ENCODE results near the gene LRP1.

The LRP1 gene

GRCh38 chr12:57198329-57198728 is 70.0 kb downstream of the LRP1 start:
- DNase-seq = no peak

DNA sequence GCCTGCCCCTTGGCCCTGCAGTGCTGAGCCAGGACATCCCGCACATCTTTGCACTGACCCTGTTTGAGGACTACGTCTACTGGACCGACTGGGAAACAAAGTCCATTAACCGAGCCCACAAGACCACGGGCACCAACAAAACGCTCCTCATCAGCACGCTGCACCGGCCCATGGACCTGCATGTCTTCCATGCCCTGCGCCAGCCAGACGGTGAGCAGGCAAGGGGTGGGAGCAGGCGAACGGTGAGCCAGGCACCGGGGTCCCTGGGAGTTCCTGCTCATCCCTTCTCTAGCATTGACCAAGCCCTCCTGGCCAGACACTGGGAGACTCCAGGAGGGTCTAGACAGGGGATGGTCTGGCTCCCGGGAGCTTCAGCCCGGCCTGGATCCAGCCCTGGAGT is 70.9 kb downstream of the LRP1 start:
- DNase-seq = no peak

DNA sequence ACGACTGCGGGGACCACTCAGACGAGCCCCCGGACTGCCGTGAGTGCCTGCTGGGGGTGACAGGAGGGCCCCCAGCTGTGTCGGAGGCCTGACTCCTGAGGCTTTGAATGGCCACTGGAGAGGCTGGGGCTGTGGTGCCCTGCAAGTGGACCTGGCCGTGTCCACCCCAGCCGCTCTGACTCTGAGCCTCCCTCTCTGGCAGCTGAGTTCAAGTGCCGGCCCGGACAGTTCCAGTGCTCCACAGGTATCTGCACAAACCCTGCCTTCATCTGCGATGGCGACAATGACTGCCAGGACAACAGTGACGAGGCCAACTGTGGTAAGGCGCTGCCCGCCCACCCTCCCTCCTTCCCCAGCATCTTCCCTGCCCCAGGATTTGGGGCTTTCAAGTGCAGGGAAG is 72.2 kb downstream of the LRP1 start:
- DNase-seq = no peak

DNA sequence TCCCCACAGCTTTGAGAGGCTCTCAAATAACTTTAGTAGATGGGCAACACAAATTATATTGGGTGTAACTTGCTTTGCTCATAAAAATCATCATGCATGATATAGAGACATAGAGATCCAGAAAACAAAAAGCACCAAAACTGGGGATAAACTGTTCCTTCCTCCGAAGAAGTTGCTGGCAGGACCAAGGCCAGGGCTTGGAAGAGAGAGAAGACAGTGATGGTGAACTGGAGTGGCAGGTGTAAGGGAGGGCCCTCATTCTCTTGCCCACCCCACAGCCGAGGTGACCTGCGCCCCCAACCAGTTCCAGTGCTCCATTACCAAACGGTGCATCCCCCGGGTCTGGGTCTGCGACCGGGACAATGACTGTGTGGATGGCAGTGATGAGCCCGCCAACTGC is 72.9 kb downstream of the LRP1 start:
- DNase-seq = no peak

- no peak for DNase-seq
Observed at GRCh38 chr12:57201631-57202030, 73.3 kb downstream of the LRP1 start.

GRCh38 chr12:57202321-57202720 is 74.0 kb downstream of the LRP1 start:
- DNase-seq = no peak

DNA sequence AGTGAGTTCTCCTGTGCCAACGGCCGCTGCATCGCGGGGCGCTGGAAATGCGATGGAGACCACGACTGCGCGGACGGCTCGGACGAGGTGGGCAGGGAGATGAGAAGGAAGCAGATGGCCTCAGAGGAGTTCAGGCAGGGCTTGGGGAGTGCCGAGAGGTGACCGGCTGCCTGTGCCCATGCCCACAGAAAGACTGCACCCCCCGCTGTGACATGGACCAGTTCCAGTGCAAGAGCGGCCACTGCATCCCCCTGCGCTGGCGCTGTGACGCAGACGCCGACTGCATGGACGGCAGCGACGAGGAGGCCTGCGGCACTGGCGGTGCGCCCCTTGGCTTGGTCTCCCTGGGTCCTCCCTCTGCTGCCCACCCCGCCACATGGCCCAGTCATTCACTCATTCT is 74.9 kb downstream of the LRP1 start:
- no peak for DNase-seq

DNA sequence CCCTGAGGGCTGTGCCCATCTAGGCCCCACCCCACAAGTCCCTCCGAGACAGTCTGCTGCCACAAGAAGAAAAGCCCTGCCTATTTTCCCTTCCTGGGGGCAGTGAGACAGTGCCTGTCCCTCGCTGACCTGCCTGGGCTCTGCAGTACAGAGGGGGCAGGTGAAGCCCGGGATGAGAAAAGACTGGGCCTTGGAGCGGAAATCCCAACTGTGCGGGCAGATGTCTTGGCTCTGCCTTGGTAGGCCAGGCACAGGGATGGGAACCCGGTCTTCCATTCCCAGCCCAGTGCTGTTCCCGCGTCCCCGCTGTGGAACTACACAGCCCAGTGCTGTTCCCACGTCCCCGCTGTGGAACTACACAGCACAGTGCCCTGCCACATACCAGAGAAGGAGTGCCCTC is 75.5 kb downstream of the LRP1 start:
- no peak for DNase-seq

DNA sequence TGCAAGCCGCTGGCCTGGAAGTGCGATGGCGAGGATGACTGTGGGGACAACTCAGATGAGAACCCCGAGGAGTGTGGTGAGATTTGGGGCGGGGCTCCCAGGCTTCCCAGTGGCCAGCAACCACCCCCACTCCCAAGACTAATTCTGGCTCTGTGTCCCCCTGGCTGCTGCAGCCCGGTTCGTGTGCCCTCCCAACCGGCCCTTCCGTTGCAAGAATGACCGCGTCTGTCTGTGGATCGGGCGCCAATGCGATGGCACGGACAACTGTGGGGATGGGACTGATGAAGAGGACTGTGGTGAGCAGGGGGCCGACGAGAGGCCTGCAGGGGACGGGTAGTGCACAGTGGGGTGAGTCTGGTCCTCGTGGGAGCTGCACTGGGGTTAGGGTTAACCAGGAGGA is 76.2 kb downstream of the LRP1 start:
- DNase-seq = no peak

DNA sequence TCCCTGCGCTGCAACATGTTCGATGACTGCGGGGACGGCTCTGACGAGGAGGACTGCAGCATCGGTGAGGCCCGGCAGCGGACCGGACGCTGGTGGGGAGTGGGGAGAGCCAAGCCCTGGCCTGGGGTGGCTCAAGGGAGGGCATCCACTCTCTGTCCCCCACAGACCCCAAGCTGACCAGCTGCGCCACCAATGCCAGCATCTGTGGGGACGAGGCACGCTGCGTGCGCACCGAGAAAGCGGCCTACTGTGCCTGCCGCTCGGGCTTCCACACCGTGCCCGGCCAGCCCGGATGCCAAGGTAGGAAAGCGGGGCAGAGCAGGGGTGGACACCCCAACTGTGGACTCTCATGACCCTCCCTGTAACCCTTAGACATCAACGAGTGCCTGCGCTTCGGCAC is 76.9 kb downstream of the LRP1 start:
- no peak for DNase-seq

DNA sequence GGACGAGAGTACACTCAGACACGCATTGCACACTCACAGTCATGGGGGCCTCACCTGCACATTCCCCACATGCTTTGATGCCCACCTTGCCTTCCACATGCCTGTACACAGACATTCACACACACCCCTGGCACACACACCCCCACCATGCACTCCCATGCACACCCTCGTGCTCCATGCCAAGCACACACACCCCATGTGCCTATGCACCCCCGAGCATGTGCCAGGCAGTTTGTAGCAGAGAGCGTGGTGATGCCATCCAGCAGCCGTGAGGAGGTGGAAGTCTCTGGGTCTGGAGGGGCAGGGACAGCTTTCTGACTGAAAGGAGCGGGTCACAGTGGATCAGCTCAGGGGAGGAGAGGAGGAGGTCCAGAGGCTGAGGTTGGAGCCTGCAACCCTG is 77.6 kb downstream of the LRP1 start:
- no peak for DNase-seq

GRCh38 chr12:57207731-57208630 is 79.7 kb downstream of the LRP1 start:
- DNase-seq = no peak

GRCh38 chr12:57208631-57209282 is 80.5 kb downstream of the LRP1 start:
- no peak for DNase-seq

DNA sequence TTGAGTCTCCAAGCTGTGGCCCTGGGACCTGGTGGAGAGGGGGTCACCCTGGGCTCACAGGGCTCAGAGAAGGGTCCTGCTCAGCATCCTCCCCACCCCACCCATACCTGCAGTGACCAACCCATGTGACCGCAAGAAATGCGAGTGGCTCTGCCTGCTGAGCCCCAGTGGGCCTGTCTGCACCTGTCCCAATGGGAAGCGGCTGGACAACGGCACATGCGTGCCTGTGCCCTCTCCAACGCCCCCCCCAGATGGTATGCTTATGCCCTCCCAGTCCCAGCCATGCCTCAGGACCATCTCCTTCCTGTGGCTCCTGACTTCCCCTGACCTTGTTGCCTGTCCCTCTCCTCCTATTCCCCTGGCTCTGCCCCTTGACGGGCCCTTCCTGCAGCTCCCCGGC is 81.6 kb downstream of the LRP1 start:
- no peak for DNase-seq

DNA sequence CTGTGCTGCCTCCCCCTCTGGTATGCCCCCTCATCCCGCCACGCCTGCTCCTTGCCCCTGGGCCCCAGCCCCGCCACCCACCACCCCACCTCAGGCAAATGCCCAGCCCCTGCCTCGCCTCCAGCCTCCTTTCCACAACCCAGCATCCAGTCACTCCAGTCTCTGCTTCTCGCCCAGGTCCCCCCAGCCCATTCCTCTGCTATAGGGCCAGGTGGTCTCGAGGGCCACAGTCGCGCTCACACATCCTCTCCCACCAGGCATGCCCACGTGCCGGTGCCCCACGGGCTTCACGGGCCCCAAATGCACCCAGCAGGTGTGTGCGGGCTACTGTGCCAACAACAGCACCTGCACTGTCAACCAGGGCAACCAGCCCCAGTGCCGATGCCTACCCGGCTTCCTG is 82.2 kb downstream of the LRP1 start:
- no peak for DNase-seq

GRCh38 chr12:57210926-57211692 is 82.8 kb downstream of the LRP1 start:
- DNase-seq = no peak

GRCh38 chr12:57211791-57212700 is 83.8 kb downstream of the LRP1 start:
- no peak for DNase-seq

GRCh38 chr12:57212701-57213057 is 84.4 kb downstream of the LRP1 start:
- DNase-seq = no peak

DNA sequence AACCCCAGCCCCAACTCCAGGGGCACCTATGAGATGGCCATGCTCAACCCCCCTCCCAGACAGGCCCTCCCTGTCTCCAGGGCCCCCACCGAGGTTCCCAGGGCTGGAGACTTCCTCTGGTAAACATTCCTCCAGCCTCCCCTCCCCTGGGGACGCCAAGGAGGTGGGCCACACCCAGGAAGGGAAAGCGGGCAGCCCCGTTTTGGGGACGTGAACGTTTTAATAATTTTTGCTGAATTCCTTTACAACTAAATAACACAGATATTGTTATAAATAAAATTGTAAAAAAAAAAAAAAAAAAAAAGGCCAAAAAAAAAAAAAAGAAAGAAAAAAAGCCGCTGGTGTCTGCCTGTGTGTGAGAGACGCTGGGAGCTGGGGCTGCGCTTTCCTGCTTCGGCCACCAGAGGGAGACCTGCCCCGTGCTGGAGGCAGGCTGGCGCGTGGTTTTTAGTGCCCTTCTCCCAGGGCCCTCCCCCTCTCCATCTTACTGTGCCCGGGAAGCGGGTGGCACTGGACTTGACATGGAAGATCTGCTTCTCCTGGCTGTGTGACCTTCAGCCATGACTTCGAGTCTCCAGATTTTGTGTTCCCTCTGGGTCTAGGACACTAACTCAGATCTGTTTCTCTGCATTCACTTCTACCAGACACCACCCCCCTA is 84.9 kb downstream of the LRP1 start:
- DNase-seq = peak; percentile 87

DNA sequence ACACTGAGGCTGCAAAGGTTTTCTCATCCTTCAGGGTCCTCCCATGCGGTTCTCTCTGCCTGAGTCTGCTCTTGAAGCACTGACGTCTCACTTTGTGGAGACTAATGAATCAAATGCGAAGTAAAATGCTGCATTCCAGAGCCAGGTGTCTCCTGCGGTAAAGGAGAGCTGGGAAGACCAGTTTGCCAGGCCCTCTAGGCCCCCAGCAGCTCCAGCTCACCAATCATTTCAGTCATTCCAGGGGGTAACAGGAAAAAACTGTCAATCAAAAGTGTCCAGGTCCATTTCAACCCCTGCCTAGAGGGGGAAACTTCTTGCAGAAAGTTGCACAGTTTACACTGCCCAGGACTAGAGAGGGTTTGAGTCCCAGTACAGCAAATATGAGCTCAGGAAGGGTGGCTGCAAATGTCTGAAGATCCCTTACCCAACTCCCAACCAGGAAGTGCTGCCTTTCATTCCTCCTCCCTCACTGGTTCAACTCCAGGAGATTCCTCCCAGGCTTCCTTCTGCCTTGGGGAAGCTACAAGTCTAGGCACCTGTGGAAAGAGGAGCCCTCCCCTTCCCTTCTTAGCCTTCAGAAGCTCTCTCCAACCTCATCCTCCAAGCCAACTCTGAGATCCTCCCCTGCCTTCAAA is 85.6 kb downstream of the LRP1 start:
- DNase-seq = no peak

GRCh38 chr12:57214398-57214781 is 86.1 kb downstream of the LRP1 start:
- peak; percentile 76 for DNase-seq

- DNase-seq = no peak
Observed at GRCh38 chr12:57215065-57215464, 86.8 kb downstream of the LRP1 start.

Measured in CD4-positive, alpha-beta T cell treated with Interleukin-12 subunit alpha and Interleukin-12 subunit beta, for 1 hour (primary cell).